Esophagus muscularis mucosa (tissue), 4 donors: Measurements from ENCODE around the gene PTGES3. TPM values are rescaled to one million over a fixed set of nuclear protein-coding genes. Genes with fewer than 3 reads are reported as not detected.
"Not testable (repeated sequence)": the region's sequence is repeated elsewhere in the genome, so short reads cannot be mapped to it uniquely, and the experiment has no call there.

ENCODE experiments used
- DNase-seq: peaks from one replicate; pipeline ENCODE4 v3.0.0-alpha.2; 2017; ENCODE audit errors: extremely low spot score
- H3K27ac ChIP-seq, 4 donors: fragments of 200-600 bp; sonication (generic); replicated peaks in 1 of 4; 1 replicate in 3 of 4; 2 replicates in 1 of 4; pipeline ENCODE4 v1.5.1; 2016 to 2019; ENCODE audit warnings: mild to moderate bottlenecking in 1 of 4
- H3K27me3 ChIP-seq, 4 donors: fragments of 200-600 bp; sonication (generic); one replicate each; pipeline versions ENCODE4 v1.5.1 to v1.6.0; 2016 to 2019
- H3K36me3 ChIP-seq, 4 donors: fragments of 200-600 bp; sonication (generic); one replicate each; pipeline ENCODE4 v1.5.1; 2016 to 2019
- H3K4me1 ChIP-seq, 4 donors: fragments of 200-600 bp; sonication (generic); one replicate each; pipeline ENCODE4 v1.5.1; 2016 to 2019
- H3K4me3 ChIP-seq, 4 donors: fragments of 200-600 bp; sonication (generic); 1 replicate in 2 of 4; 2 replicates in 2 of 4; pipeline ENCODE4 v1.5.1; 2016 to 2019; ENCODE audit warnings: mild to moderate bottlenecking in 4 of 4, moderate library complexity in 1 of 4
- H3K9me3 ChIP-seq, 4 donors: fragments of 200-600 bp; sonication (generic); 1 replicate in 3 of 4; 2 replicates in 1 of 4; pipeline ENCODE4 v1.5.1; 2016 to 2019
- CTCF ChIP-seq, 3 experiments: fragments of 200-600 bp in 2 of 3; fragments of 450-650 bp in 1 of 3; sonication (generic) in 2 of 3; IDR thresholded peaks; one replicate each; pipeline ENCODE4 v1.5.1; 2017 to 2019; ENCODE audit warnings: antibody characterized with exemption in 3 of 3, mild to moderate bottlenecking in 2 of 3, moderate library complexity in 1 of 3
- EP300 ChIP-seq: sonication (generic); formaldehyde crosslinking; IDR thresholded peaks from one replicate; pipeline ENCODE4 v1.6.1; 2017; ENCODE audit warnings: antibody characterized with exemption
- POLR2A ChIP-seq: fragments of 450-650 bp; IDR thresholded peaks from one replicate; pipeline ENCODE4 v1.6.1; 2017; ENCODE audit warnings: antibody characterized with exemption, moderate library complexity, mild to moderate bottlenecking, low read depth
- POLR2AphosphoS5 ChIP-seq, 2 donors: sonication (generic); formaldehyde crosslinking; IDR thresholded peaks; one replicate each; pipeline ENCODE4 v1.6.1; 2017; ENCODE audit warnings: antibody characterized with exemption in 2 of 2
- WGBS: methylation state at CpG from one replicate; pipeline ENCODE4 v1.1.5; 2018; 5-methylcytosine and 5-hydroxymethylcytosine counted together
- intact Hi-C: fragments of 100-400 bp; cut with DNase I; formaldehyde crosslinking; loops from one replicate; pipeline ENCODE4 v1.15.1; 2023
- total RNA-seq, 4 donors: library from RNA; depleted of rRNA; stranded (reverse); fragments of >200 nt; gene quantifications; one replicate each; pipeline versions ENCODE4 v1.1.0 to v1.2.1, GENCODE V29; 2016

PTGES3 gene
- total RNA-seq, 4 donors from 2014 or later, result 86.8 to 118 (median 92.0) TPM

GRCh38 chr12:56713345-56713744 lies 25.3 kb upstream of the PTGES3 start:
- no peak overlapping the region for H3K27ac ChIP-seq
- no peaks in the 10 kb centered on the region for H3K27me3 ChIP-seq
- DNase-seq, result no peak
- peaks cover 31 to 75% (median 55%) of the 10 kb centered on the region in 4 donors for H3K36me3 ChIP-seq
- H3K4me1 ChIP-seq, result peaks cover 20 to 38% (median 31%) of the 10 kb centered on the region in 4 donors
- 80% methylated on average over 3 of the region's 3 CpGs for WGBS
- TF ChIP-seq POLR2AphosphoS5 (IDR thresholded peaks at IDR 0.05) (no peak), EP300 (no peak), POLR2A (no peak), CTCF (IDR thresholded peaks at IDR 0.05) (no peak)
- intact Hi-C loops, result no loop called here
- H3K4me3 ChIP-seq, result no peak overlapping the region
- H3K9me3 ChIP-seq, result no peaks in the 10 kb centered on the region

- WGBS, result 87% methylated on average over 5 of the region's 5 CpGs
- Histone ChIP-seq H3K9me3 (no peaks in the 10 kb centered on the region), H3K36me3 (peaks cover 27 to 43% (median 37%) of the 10 kb centered on the region in 4 donors), H3K27ac (no peak overlapping the region), H3K4me1 (peaks cover 0 to 4% (median 0%) of the 10 kb centered on the region in 4 donors), H3K27me3 (no peaks in the 10 kb centered on the region), H3K4me3 (no peak overlapping the region)
- no peak for DNase-seq
- intact Hi-C loops, result no loop called here
- TF ChIP-seq EP300 (no peak), POLR2AphosphoS5 (IDR thresholded peaks at IDR 0.05) (no peak), CTCF (IDR thresholded peaks at IDR 0.05) (no peak), POLR2A (no peak)
Measured at GRCh38 chr12:56709759-56710376, 21.8 kb upstream of the PTGES3 start.

- intact Hi-C loops, result not testable (repeated sequence)
Measured at GRCh38 chr12:56704522-56704921, 16.4 kb upstream of the PTGES3 start.

GRCh38 chr12:56699020-56699661 lies 11.1 kb upstream of the PTGES3 start:
- no peaks in the 10 kb centered on the region for H3K4me1 ChIP-seq
- no peak overlapping the region for H3K4me3 ChIP-seq
- H3K9me3 ChIP-seq, result no peaks in the 10 kb centered on the region
- no peaks in the 10 kb centered on the region for H3K27me3 ChIP-seq
- intact Hi-C loops, result no loop called here
- TF ChIP-seq POLR2AphosphoS5 (IDR thresholded peaks at IDR 0.05), result no peak
- TF ChIP-seq POLR2A, result no peak
- TF ChIP-seq CTCF (IDR thresholded peaks at IDR 0.05), result no peak
- H3K27ac ChIP-seq, result no peak overlapping the region
- DNase-seq, result no peak
- H3K36me3 ChIP-seq, result no peaks in the 10 kb centered on the region
- 66% methylated on average over 3 of the region's 3 CpGs for WGBS

More at GRCh38 chr12:56704522-56704921, 16.4 kb upstream of the PTGES3 start:
- H3K36me3 ChIP-seq, DNase-seq, H3K4me1 ChIP-seq, H3K27ac ChIP-seq, H3K4me3 ChIP-seq, H3K9me3 ChIP-seq, H3K27me3 ChIP-seq: not testable (repeated sequence)
- 71% methylated on average over 5 of the region's 5 CpGs for WGBS

- Histone ChIP-seq H3K4me1 (no peaks in the 10 kb centered on the region), H3K4me3 (no peak overlapping the region), H3K27ac (no peak overlapping the region), H3K9me3 (no peaks in the 10 kb centered on the region), H3K36me3 (no peaks in the 10 kb centered on the region), H3K27me3 (no peaks in the 10 kb centered on the region)
- TF ChIP-seq EP300 (no peak), POLR2A (no peak), CTCF (IDR thresholded peaks at IDR 0.05) (no peak), POLR2AphosphoS5 (IDR thresholded peaks at IDR 0.05) (no peak)
- intact Hi-C loops, result no loop called here
- no peak for DNase-seq
- 75% methylated on average over 2 of the region's 2 CpGs for WGBS
Measured at GRCh38 chr12:56695327-56696101, 7.4 kb upstream of the PTGES3 start.
